ENCODE results near the gene RETREG1. TPM values are rescaled to one million over a fixed set of nuclear protein-coding genes. Genes with fewer than 3 reads are reported as not detected.
"Not testable (repeated sequence)": the region's sequence is repeated elsewhere in the genome, so short reads cannot be mapped to it uniquely, and the experiment has no call there.

Gene RETREG1
- polyA plus RNA-seq, 5 donors = 2.6 to 3.9 (median 3.0) TPM

DNA sequence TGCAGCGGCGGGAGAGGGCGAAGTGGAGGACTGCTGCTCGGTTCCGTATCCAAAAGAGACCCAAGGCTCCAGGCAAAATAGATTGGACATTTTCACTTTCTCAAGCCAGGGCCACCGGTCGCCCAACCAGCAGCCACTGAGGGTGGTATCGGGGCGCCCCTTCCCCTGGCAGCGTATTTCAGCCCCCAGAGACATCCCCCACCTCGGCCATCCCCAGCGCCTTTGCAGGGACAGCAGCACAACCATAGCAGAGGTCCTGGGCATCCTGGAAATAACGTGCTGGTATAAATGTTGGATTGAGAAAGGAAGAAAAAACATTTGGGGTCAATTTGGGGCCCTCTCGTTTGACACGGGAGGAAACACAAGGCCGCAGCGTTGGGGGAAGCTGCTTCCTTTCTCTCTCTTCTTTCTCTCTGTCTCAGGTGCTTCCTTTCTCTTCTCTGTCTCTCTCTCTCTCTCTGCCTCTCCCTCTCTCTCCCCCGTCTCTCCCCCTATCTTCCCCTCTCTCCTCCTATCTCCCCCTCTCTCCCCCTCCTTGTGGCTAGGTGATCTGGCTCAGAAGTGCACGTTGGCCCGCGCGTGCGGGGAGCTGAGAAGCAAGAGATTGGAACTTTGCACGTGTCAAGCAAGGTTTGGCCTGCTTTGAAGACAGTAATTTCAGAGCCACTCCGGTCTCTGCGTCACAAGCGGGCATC lies 624 bp upstream of the RETREG1 start:
- no peak for DNase-seq

DNA sequence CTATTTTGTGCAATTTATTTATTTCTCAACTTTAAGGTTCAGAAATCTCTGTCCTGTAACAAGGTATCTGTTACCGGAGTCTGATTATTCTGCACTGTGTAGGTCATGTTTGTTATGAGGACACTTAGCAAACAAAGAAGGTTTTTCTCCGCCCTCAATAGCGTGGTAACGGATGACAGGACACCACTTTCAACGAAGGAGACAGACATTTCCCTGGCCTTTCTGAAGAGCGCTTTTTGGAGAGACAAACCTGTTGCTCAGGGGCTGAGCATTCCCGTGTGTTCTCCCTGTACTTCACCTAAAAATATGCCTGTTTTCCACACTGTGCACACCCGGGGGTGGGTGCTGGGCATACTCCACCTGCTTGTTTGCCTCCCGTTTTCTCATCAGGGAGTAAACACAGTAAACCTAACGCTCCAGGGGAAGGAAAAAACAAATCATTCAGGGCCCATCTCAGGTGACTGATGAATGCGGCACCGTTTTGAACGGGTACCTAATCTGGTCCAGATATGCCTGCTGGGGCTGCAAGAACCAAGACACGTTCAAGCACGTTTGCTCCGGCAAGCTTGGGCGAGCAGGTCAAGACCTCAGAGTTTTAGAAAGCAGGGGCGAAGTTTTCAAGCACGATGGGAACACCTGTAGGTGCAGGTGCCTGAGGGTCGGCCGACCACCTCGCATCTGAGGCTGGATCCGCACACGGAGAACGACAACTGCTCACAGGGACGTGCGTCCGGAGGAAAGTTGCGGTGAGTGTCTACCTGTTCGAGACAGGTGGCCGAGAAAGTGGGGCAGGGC lies 859 bp downstream of the RETREG1 start:
- no peak for DNase-seq

DNA sequence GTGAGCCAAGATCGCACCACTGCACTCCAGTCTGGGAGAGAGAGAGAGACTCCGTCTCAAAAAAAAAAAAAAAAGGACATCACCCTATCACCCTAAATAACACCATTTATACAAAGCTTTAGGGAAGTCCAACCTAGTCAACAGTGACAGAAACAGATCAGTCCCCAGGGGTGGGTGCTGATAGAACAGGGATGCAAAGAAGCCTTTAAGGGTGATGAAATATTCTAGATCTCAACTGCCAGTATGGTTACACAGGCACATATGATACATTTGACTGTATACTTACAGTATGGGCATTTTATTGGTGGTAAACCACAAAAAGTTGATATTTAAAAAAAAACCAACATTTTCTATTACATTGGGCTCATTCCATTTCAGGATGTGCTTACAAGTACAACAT lies 4.8 kb downstream of the RETREG1 start:
- no peak for DNase-seq

DNA sequence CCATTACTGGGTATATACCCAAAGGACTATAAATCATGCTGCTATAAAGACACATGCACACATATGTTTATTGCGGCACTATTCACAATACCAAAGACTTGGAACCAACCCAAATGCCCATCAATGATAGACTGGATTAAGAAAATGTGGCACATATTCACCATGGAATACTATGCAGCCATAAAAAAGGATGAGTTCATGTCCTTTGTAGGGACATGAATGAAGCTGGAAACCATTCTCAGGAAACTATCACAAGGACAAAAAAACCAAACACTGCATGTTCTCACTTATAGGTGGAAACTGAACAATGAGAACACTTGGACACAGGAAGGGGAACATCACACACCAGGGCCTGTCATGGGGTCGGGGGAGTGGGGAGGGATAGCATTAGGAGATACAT lies 5.9 kb downstream of the RETREG1 start:
- not testable (repeated sequence) for DNase-seq

DNA sequence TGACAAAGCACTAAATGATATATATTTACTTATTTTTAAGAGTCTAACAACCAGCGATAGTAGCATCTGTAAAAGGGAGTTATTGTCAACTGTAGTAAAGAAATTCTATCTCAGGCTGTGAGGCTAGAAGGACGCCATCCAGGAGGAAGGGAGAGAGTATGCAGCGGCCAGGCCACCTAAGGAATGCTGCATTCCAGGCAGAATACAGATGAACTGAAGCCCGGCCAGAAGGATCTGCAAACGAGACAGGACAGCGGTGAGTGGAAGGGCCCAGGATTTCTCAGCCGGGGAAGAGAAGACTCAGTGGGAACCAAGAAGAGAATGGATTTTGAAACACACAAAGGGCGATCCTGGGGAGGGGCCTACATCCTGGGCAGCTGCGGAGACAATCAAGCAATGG lies 7.4 kb downstream of the RETREG1 start:
- DNase-seq = no peak

DNA sequence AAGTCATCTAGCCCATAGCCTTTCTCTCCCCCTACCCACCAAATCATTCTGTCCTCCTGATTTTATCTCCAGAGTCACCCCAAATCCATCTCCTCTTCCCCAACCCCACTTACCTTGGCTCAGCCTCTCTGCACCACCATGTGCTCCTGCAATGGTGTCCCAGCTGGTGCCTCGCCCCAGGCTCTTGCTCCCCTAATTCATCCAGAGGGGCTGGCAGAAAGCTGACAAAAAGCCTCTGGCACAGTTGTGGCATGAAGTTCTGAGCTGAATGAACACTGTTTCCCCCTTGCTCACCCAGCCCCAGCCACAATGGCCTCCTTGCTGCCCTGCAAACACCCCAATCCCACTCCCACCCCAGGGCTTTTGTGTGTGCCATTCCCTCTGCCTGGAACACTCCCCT lies 10.2 kb downstream of the RETREG1 start:
- no peak for DNase-seq

DNA sequence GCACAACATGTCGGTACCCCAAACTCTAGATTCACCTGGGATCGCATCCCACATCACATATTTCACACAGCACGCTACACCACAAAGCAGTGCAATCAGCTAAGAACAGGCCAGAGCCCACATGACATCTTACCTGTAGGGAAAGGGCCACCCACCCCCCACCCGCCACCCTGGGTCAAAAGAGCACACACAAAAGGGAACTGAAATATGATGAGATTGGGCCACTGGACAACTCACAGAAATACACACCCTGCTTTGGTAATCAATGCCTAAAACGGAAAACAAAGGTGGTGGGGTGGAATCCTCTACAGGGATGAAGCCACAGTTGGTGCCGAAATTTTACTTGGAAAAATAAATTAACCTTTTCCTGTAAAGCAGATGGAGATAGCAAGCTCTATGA lies 13.1 kb downstream of the RETREG1 start:
- DNase-seq = no peak

DNA sequence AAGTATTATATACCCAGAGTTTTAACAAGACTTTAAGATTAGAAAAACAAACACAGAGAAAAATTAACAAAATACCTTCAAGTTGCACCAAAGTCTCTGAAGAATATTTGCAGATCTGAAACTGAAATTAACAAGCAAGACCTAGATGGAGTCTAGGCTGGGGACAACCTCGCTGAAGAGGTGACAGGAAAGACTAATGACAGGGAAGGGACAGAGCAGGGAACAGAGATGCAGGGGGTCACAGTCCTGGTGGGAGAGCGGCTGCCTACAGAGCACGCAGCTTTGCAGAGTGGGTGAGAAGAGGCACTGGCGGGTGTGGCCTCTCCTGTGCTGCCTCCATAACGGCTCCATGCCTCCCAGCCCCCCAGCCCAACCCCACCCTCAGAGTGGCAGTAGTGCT lies 13.5 kb downstream of the RETREG1 start:
- DNase-seq = no peak

DNA sequence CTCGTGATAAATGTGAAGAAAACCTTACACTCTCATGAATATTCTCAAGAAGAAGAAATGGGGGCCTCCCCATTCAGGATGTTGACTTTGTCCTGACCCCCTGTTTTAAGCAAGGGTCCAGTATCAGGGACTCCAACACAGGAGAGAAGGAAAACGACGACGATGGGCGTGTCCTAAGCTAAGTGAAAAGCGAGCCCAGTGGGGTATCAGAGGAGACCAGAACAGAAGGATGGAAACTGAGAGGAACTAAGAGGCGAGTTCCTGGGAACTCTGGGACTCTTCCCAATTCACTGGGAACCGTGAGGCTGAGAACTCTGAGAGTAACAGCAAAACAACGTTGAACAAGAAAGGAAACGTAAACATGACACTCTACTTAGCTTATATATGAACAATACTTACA lies 14.6 kb downstream of the RETREG1 start:
- DNase-seq = no peak

DNA sequence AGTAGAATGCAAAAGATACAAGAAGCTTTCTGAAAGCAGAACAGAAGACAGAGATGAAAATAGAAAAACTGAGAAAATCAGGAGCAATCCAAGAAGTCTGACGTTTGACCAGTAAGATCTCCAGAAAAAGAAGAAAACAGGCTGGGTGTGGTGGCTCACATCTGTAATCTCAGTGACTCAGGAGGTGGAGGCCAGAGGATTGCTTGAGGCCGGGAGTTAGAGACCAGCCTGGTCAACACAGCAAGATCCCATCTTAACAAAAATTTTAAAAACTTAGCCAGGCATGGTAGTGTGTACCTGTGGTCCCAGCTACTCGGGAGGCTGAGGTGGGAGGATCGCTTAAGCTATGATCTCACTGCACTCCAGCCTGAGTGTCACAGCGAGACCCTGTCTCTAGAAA lies 15.9 kb downstream of the RETREG1 start:
- no peak for DNase-seq

DNA sequence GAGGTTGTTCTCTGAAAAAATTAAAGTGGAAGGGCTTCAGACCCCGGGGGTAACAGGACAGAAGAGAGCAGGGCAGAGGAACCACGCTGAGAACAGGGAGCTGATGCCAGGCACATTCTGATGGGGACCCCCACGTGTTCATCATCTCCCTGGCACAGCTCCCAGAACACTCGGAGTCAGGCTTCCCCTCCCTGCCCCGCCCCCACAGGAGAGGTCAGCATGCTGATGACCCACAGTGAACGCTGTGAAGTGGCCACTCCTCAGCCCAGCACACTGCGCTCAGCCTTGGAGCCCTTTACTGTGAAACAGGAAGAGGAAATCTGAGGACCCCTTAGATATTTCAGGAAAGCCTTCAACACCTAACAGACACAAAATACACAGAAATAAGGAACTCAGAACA lies 16.4 kb downstream of the RETREG1 start:
- peak; percentile 17 to 20 for DNase-seq

DNA sequence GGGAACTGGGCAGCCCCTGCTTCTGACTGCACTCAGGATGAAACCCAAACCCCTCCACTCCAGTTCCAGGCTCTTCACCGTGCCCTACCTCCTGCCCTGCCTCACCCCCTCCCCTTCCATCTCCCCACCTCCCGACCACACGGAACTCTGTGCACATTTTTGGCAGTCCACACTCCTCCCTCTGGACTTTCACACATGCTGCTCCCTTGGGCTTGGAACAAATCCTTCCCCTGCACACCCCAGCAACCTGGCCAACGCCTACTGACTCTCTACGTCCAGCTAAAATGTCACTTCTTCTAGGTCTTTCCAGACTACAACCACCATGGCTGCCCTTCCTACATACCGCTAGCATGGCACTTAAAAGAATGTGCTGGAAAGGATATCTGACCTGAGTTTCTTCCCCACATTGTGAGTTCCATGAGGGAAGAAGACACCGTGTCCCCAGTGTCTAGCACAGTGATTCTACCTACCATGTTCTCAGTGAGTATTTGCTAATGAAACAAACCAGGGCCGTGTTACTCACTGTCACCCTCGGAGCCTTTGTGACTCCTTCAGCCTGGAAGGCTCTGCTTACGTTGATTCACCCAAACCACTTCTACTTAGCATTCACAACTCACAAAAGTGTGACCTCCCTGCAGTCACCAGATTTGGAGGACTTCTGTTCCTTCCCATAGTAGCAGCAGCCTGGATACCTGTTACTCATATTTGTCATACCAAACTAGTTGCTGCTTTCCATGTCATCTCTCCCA lies 18.7 kb downstream of the RETREG1 start:
- no peak for DNase-seq

DNA sequence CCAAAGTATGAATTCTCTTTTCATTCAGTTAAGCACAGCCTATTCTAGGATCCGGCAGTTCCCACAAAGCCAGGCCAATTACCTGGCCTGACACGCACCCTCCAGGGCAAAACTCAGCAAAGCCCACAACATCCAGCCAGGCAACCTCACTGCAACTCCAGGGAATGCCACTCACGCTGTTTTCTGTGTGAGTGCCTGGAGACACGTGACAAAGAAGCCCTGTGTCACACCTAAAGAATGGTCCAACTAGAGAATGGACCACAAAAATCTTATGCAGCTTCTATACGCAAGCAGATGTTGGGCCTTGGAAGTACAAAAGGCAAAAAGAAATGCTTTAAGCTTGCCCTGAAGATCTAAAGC lies 20.2 kb downstream of the RETREG1 start:
- no peak for DNase-seq

DNA sequence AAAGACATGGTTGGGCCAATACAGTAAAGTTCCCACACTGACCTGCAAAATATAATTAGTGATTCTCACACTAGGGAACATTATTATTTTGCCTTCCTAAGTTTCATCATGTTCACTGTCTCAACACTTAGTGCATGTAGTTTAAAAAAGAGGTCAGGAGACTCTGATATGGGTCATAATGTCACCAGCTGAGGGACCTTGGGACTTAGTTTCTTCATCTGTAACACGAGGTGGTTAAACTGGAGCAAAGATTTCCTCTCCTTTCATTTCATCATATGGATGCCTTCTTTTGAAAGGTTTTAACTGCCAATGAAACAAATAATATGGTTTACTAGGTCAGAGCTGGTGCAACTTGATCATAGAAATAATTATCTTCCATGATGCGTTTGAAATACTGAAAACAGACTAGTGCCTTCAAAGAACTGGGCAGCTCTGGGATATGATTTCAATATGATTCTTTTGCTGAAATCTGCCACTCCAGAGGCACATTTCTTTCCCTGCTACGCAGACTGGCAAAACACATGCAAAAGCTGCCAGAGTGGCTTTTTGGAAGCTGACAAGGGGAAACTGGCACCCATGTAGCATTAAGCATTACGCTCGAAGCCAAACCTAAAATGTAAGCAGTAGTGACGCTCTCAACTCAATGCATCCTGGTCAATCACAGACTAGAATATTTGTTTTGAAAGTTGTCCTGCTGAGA lies 20.8 kb downstream of the RETREG1 start:
- DNase-seq = no peak

DNA sequence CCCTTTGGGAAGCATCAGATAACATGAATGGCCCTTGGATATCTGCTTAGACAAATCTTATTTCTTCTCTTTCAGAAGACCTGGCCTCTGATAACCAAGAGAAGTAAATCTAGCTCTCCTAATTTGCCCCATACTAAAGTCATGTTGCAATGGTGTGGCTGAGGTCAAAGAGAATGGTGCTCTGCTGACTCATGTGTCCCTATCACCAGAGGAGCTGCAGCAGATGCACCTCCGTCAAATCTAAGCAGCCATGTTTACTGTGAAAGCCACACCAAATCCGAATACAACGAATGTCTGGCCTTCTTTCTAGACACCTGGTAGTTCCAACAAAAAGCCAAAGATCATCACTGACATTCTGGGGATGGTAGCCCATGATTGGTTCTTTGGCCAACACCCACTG lies 23.2 kb downstream of the RETREG1 start:
- no peak for DNase-seq

DNA sequence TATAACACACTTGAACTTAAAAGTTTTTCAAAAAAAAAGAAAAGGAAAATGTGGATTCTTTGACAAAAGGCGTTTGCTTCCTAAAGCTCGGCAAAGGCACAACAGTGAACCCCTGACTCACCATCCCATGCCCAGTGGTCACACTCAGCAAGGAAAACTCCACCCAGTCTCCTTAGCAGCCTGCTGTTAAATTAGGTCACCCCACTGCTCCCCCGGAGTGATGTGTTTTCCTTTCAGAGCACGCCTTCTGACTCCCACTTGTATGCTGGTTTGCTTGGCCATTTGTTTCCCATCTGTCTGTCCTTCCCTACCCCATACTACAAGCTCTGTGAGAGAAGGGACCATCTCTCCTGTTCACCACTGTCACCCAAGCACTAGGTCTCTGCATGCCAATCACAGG lies 23.8 kb downstream of the RETREG1 start:
- DNase-seq = no peak

DNA sequence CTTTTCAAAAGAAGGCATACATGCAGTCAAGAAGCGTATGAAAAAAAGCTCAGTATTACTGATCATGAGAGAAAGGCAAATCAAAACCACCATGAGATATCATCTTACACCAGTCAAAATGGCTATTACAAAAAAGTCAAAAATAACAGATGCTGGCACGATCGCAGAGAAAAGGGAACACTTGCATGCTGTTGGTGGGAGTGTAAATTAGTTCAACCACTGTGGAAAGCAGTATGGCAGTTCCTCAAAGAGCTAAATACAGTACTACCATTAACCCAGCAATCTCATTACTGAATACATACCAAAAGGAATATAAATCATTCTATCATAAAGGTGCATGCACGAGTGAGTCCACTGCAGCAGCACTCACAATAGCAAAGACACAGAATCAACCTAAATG lies 24.5 kb downstream of the RETREG1 start:
- no peak for DNase-seq

DNA sequence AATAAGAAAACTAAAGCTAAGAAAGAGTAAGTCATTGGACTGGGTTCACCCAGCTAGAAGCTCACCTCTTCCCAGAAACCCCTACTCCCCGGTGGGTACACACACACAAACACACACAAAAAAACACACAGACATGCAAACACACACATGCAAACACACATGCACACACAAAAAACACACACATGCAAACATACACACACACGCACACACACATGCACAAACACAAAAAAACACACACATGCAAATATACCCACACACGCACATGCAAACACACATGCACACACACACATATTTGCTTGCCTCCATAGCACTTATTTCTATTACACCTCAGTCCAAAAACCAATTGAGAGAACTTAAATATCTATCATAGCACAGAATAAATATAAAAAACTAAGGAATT lies 26.1 kb downstream of the RETREG1 start:
- DNase-seq = no peak

DNA sequence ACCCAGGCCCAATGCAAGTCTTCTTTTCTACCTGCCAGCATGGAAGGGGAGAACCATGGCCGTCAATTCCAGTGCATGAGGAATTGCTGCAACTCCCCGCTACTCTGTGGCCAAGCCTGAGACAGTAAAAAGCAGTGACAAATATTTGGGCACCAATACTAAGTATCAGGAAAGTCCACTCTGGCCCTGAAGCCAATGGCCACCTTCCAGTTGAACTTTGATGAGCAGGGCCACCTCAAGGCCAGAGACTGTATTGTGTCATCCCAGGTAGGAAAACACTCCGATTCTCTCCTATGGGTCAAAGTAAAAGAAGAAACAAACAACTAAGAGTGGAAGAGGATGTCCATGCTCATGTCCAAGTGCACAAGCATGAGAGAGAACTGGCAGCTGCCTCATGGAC lies 27.1 kb downstream of the RETREG1 start:
- DNase-seq = no peak

DNA sequence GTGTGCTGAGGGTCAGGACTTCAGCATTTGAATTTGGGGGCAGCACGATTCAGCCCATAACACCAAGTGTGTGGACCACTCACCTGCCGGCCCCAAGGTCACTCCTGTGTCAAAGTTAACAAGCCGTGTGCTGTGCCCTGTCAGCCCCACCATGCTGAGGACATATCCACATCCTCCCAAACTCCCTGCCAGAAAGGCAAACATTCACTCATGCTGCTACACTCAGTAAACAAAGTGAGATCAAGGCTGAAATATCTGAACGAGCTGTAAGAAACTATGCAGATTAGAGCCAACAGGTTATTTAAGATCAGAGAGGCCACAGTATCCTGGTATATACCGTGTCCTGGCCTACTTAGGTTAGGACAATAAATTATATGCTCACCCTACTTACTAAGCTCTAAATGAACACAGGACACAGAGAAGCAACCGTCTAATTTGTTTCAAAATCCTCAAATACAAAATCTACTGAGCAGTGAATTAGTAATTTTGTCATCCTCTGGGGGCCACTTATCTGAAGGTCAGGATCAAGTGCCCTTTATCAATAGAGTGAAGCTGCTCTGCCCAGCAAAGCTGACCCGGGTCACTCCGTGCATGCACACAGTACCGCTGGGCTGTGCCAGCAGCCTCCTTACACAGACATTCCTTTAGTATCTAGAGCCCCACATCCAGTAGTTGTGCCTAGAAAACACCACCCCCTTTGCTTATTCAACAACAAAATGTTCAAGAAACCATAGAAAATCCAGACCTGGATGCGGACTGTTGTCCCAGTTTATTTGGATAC lies 28.2 kb downstream of the RETREG1 start:
- DNase-seq = no peak

DNA sequence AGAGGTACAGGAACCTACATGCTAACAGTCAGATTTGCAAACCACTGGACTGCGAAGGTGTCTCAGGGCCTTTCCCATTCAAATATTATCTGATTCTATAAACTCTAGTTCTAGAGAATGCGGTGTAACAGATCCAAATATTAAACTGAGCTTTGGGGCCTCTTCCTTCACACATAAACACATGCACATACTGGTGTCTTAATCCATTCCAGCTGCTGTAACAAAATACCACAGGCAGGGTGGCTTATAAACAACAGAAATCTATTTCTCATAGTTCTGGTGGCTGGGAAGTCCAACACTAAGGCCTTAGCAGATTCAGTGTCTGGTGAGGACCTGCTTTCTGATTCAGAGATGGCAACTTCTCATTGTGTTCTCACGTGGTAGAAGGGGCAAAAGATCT lies 30.2 kb downstream of the RETREG1 start:
- no peak for DNase-seq

Measured in right lung (tissue), 5 donors.